GM18507 (cell line): Measurements from ENCODE around the gene SRSF11.
"Not testable (repeated sequence)": the region's sequence is repeated elsewhere in the genome, so short reads cannot be mapped to it uniquely, and the experiment has no call there.

Experiments used
- DNase-seq: peaks from one replicate; pipeline ENCODE4 v3.0.0; 2011; ENCODE audit warnings: low read depth; ENCODE audit not compliant: insufficient read length; ENCODE audit errors: extremely low spot score
- FAIRE-seq: peaks from 2 replicates; lab custom pipeline; 2011; peaks lifted over from hg19 to GRCh38; lab: Jason Lieb, UNC

Gene SRSF11

GRCh38 chr1:70221238-70222121 is at the start of gene SRSF11:
SRSF11 (plus strand) TSS chr1:70221380; CDS start chr1:70221637, 257 bp downstream.
- peak; percentile 95 for FAIRE-seq

GRCh38 chr1:70171512-70171911 is 49.7 kb upstream of the SRSF11 start:
- FAIRE-seq (no peak), DNase-seq (no peak)

More at GRCh38 chr1:70221238-70222121, at the start of gene SRSF11:
- DNase-seq: peak; percentile 86

- not testable (repeated sequence) for FAIRE-seq, DNase-seq
Measured at GRCh38 chr1:70185181-70185580, 36.0 kb upstream of the SRSF11 start.

- no peak for FAIRE-seq
- no peak for DNase-seq
Measured at GRCh38 chr1:70188522-70188921, 32.7 kb upstream of the SRSF11 start.

GRCh38 chr1:70190180-70190579 is 31.0 kb upstream of the SRSF11 start:
- FAIRE-seq: no peak
- no peak for DNase-seq

- FAIRE-seq: not testable (repeated sequence)
Measured at GRCh38 chr1:70192446-70192845, 28.7 kb upstream of the SRSF11 start.

GRCh38 chr1:70194601-70195000 is 26.6 kb upstream of the SRSF11 start:
- no peak for FAIRE-seq
- DNase-seq: no peak

More at GRCh38 chr1:70192446-70192845, 28.7 kb upstream of the SRSF11 start:
- not testable (repeated sequence) for DNase-seq

GRCh38 chr1:70195342-70195741 is 25.8 kb upstream of the SRSF11 start:
- FAIRE-seq (peak; percentile 9), DNase-seq (peak; percentile 17)

GRCh38 chr1:70196333-70196732 is 24.8 kb upstream of the SRSF11 start:
- DNase-seq: no peak
- FAIRE-seq: peak; percentile 24

GRCh38 chr1:70200065-70200464 is 21.1 kb upstream of the SRSF11 start:
- DNase-seq (no peak), FAIRE-seq (no peak)

- FAIRE-seq (no peak), DNase-seq (no peak)
Measured at GRCh38 chr1:70202173-70202758, 18.9 kb upstream of the SRSF11 start.

GRCh38 chr1:70204139-70204538 is 17.0 kb upstream of the SRSF11 start:
- DNase-seq (no peak), FAIRE-seq (no peak)

GRCh38 chr1:70204600-70204999 is 16.6 kb upstream of the SRSF11 start:
- no peak for DNase-seq
- FAIRE-seq: no peak

GRCh38 chr1:70205071-70205433 is 16.1 kb upstream of the SRSF11 start:
- no peak for FAIRE-seq

GRCh38 chr1:70205434-70206118 is 15.6 kb upstream of the SRSF11 start, which contains the start of gene LRRC40:
LRRC40 (minus strand) TSS chr1:70205579; CDS start chr1:70205540, 39 bp downstream.
- DNase-seq (peak; percentile 83), FAIRE-seq (peak; percentile 98)

More at GRCh38 chr1:70205071-70205433, 16.1 kb upstream of the SRSF11 start:
- DNase-seq: no peak

GRCh38 chr1:70206833-70207232 is 14.3 kb upstream of the SRSF11 start:
- not testable (repeated sequence) for FAIRE-seq, DNase-seq

GRCh38 chr1:70207492-70207891 is 13.7 kb upstream of the SRSF11 start:
- DNase-seq (no peak), FAIRE-seq (no peak)

- FAIRE-seq (no peak), DNase-seq (no peak)
Measured at GRCh38 chr1:70208292-70208691, 12.9 kb upstream of the SRSF11 start.

GRCh38 chr1:70210820-70211219 is 10.4 kb upstream of the SRSF11 start:
- no peak for DNase-seq
- FAIRE-seq: no peak

- DNase-seq (no peak), FAIRE-seq (no peak)
Measured at GRCh38 chr1:70211541-70211940, 9.6 kb upstream of the SRSF11 start.
